Dedifferentiated amniotic fluid mesenchymal stem cell (primary cell): ENCODE data around the gene CLTC.

ENCODE experiments used
- DNase-seq: peaks from one replicate; pipeline ENCODE4 v3.0.0-alpha.2; 2016; ENCODE audit errors: extremely low spot score

CLTC gene

DNA sequence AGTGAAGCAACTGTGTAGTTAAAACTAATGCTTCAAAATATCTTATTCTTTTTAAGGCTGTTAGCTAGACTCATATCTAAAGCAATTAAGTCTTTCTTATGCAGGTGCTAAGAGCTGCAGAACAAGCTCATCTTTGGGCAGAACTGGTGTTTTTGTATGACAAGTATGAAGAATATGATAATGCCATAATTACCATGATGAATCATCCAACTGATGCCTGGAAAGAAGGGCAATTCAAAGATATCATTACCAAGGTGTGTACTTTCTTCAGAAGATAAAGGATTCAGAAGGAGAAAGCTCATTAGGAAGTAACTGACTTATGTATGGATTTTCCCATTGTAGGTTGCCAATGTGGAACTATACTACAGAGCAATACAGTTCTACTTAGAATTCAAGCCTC is 63.6 kb downstream of the CLTC start:
- DNase-seq = no peak

GRCh38 chr17:59684967-59685366 is 65.3 kb downstream of the CLTC start:
- DNase-seq = no peak

DNA sequence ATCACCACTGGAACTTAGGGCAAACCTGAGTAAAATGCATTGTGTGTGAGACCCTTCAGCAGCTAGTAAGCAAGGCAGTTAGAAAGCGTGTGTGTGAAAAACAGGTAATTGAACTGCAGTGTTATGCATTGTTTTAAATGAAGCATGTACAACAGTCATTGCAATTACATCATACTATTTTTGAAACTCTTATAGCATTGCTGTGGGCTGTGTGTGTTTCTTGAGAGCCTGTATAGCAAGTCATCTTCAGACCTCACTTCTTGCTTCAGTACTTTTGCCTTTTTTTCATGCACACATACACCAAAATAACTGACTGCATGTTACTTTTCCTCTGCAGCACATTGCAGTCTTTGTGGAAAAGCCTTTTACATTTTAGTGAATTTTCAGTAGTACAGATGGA is 68.3 kb downstream of the CLTC start:
- DNase-seq = no peak

DNA sequence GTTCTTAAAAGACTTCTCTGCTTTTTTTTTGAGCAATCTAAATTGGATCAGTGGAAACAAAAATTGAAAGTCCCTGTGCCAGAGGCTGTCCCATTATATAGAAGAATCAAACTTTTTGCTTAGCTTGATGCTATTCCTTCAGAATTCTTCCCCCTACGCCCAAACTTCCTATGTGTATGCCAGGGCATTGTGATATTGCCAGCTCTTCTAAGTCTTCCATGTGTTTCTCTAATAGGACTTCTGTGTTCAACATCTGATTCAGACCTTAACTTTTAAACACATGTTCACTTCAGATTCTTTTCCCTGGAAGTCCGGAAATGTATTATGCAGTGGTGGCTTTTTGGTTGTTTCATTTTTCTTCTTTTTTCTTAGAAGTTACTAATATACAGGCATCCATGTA is 68.8 kb downstream of the CLTC start:
- no peak for DNase-seq

DNA sequence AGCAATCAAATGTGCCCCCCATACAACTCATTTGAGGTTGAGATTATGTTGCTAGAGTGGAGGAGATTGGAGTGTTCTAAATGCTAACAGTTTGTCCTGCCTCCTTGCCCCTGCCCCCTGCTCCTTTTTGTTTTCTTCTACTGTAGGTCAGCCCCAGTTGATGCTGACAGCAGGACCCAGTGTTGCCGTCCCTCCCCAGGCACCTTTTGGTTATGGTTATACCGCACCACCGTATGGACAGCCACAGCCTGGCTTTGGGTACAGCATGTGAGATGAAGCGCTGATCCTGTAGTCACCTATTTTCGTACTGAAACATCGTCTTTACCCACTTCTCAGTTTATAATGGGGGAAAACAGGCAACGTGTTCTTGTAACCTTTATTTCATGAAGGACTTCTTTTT is 73.9 kb downstream of the CLTC start:
- no peak for DNase-seq

DNA sequence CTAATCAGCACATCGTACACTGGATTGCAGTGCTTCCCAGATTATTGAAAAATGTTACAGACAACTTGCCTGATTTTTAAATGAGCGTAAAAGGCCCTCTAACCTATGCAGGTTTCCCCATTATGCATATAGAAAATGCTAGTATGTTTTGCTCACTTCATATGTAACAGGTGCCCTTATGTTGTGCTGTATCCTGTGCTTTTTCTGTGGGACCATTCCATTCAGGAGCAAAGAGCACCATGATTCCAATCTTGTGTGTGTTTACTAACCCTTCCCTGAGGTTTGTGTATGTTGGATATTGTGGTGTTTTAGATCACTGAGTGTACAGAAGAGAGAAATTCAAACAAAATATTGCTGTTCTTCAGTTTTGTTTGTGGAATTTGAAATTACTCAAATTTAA is 74.6 kb downstream of the CLTC start:
- DNase-seq = no peak

DNA sequence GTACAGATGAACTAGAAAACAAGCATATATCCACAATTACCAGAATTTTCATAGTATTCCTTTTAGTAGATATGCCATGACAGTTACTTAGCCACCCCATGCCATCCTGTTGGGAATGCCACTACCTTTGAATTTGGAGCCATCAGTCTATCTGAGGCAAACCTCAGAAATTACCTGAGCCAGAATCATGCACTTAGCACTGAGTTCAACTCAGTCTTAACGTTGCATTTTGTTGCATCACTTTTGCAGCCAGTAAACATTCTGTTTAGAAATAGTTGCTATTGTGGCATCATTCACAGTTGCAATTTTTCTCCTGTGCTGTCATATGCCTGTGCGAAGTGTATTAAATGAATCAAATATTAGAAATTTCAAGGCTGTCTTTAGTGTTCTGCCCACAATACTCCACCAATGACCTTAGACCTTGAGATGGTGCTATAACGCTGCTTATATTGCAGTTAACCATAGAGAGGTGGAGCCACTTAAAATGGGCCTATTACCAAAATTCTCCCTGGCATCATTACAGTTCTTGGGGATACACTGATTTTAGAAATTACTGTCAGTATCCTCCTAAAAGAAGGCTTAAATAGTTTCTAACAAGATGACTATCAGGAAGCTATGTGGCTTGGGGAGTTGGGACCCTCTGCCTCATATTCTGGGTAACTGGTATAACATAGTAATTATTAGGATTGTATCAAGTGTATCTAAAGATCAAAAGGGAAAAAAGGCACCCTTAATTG is 76.4 kb downstream of the CLTC start:
- DNase-seq = peak; percentile 68

DNA sequence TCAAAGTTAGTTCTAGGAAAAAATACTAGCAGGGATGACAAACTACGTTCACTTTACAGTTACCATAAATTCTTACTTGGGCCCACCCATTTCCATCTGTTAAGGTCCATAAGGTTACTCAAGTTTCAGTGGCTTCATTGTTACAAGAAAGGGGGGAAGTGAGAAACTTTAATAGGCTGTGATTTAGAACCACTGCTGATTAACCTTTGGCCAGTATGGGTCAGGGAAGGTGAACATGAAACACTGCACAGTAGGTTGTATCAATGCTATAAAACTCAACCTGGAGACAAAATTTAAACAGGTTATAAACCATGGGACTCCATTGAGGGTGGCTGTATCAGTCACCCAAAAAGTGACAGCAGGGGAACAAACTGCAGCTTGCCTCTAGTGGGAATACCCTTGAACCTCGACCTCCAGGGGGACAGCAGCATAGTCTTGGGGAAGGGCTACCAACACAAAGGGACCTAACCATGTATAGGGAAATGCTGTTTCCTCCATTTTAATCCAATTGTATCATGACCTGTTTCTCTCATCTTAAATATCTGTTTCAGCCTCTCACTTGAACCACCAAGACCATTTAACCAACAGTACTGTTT is 77.1 kb downstream of the CLTC start:
- DNase-seq = no peak

DNA sequence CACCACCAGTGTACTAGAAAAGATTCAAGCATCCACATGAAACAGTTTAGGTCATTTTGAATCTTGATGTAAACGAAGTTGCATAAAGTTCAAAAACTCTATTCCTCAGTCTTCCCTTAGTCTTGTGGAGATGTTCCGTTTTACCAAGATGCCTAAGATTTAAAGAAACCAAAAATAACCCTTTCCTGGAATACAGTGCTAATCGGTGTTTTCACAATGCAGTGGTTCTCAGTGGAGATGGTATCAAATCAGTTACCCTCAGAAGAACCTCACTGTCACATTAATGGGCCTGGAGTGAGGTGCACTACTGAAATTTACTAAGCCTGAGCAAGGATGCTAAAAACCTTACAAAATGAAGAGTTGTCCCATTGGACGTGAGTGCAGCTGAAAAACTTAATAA is 78.4 kb downstream of the CLTC start:
- no peak for DNase-seq

DNA sequence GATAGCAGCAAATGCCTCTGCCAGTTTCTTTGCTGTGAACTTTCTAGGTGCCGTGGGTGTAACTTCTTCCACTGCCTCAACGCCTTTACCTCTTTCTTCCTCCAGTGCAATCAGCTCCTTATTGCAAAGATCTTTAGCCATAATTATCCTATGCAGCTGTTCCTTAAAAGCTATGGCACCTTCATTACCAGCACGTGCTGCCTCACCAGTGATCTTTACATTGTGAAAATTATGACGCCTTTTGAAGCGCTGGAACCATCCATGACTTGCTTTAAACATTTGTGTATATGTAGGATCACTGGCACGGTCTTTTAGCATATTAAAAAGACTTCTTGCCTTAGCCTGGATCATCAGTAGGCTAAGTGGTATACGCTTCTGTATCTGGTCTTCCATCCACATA is 79.5 kb downstream of the CLTC start:
- no peak for DNase-seq

DNA sequence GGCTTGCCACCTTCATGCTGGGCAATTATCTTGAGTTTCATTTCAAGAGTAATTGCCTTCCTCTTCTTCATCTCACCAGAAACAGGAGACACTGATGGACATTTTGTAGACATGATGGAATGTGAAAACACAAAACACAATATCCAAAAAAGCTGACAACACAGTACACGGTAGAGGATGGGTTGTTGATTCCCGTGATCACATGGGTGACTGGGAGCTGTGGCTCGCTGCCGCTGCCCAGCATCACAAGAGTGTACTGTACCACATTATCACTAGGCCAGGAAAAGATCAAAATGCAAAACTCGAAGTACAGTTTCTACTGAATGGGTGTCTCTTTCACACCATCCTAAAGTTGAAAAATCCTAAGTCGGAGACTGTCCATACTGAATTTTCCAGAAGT is 80.1 kb downstream of the CLTC start:
- no peak for DNase-seq

- DNase-seq = no peak
Measured at GRCh38 chr17:59702304-59702703, 82.6 kb downstream of the CLTC start.

GRCh38 chr17:59707149-59707970 is 87.7 kb downstream of the CLTC start, which contains the start of the genes PTRH2 and VMP1:
Gene PTRH2, minus strand, starts transcription at chr17:59707430. Its CDS starts 9,452 bp downstream, at chr17:59697978.
Gene VMP1, plus strand, starts transcription at chr17:59707654. Its CDS starts 23,793 bp downstream, at chr17:59731447.
- DNase-seq = peak; percentile 100

DNA sequence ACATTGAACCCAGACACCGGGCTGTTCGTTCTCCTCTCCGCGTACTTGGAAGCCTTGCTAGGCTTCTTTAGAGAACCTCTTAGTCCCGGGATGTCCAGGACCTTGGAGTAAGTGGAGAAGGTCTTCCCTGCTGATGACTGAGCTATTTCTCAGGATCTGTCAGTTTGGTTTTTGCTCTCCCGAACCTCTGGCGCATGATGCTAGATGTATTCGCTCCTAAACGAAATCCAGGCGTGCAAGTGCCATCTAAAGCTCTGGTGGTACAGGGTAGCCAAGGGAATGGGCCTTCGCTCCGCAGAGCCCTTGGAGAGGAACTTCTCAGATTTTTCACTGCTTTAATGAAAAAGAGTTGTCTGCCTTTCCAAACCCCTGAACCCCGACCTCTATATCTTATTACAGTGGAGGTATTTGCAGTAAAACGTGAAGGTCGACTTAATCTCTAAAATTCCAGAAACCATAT is 88.3 kb downstream of the CLTC start:
- DNase-seq = peak; percentile 15

GRCh38 chr17:59711936-59712335 is 92.2 kb downstream of the CLTC start:
- DNase-seq = no peak

- no peak for DNase-seq
Measured at GRCh38 chr17:59712862-59713261, 93.2 kb downstream of the CLTC start.

- DNase-seq = no peak
Measured at GRCh38 chr17:59714255-59714654, 94.6 kb downstream of the CLTC start.

DNA sequence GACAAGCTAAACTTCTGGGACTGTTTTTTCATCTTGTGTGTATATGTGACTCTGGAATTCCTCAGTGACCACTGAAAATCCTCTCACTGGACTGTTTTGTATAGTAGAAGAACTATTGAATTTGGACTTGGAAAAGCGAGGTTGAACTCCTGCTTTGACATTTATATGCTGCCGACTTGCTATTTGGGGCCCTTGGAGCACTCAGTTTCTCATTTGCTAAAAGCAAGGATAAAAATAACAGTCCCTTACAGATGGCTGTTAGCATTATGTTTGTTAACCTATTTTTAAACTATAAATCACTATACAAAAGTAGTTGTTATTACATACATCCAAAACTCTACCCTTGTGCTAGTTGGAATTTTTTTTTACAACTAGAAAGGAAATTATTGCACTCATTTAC is 96.7 kb downstream of the CLTC start:
- DNase-seq = no peak

- no peak for DNase-seq
Measured at GRCh38 chr17:59719526-59719925, 99.8 kb downstream of the CLTC start.

DNA sequence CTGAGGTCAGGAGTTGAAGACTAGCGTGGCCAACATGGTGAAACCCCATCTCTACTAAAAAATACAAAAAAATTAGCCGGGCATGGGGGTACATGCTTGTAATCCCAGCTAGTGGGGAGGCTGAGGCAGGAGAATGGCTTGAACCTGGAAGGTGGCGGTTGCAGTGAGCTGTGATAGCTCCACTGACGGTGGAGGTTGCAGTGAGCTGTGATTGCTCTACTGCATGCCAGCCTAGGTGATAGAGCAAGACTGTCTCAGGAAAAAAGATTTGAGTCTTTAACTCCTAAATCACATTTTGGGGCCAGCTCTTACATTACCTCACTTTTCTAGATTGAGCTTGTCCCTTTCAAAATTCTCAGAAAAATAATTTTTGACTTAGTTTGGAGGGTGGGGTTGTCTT is 102.9 kb downstream of the CLTC start:
- DNase-seq = no peak

- DNase-seq = no peak
Measured at GRCh38 chr17:59723041-59723440, 103.3 kb downstream of the CLTC start.

GRCh38 chr17:59723607-59724006 is 103.9 kb downstream of the CLTC start:
- no peak for DNase-seq

- peak; percentile 47 for DNase-seq
Measured at GRCh38 chr17:59725691-59726090, 106.0 kb downstream of the CLTC start.
